ENCODE data around the gene SLC16A3. TPM values are rescaled to one million over a fixed set of nuclear protein-coding genes. Genes with fewer than 3 reads are reported as not detected.

The SLC16A3 gene
- total and polyA plus RNA-seq, 2 donors (not counting 3 experiments of a cell fraction or from before 2014, with no cell fraction given), result 95.9 to 171 TPM

DNA sequence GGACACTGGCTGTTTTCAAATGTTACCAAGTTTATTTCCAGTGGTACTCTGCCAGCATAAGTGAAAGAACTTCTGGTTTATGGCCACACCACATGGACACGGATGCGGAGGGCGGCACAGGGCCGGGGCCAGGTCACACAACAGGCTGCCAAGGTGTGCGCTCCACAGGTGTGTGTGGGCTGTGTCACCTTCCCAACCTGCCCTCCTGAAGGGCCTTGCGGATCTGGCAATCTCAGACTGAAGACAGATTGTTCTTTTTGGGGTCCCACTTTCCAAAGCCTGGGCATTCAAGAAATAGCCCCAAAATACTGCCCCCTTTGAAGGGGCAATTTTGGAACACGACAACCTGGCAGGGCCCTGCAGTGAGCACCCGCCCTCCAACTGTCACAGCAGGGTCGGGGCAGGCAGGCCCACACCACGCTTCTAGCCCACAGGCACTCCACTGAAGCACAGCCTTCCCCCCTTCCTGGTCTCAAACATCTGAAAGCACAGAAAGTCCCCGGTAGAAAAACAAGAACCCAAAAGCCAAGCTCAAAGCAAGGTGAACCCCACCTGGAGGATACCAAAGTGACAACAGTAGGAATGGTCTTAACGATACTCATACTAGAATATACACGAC lies 41.1 kb downstream of the SLC16A3 start:
- Histone ChIP-seq H3K79me2 (ENCODE audit: control insufficient read depth, insufficient read depth, low read length) (peaks cover 82% of the 10 kb centered on the region), H3K9me3 (replicated peaks; ENCODE audit: control insufficient read depth, insufficient read depth, low read length) (no peaks in the 10 kb centered on the region), H3K4me1 (ENCODE audit: control insufficient read depth, extremely low read depth, insufficient read depth, low read length) (peaks cover 26% of the 10 kb centered on the region), H3K4me2 (ENCODE audit: insufficient read depth, low read length) (no peak overlapping the region), H3K27me3 (ENCODE audit: control insufficient read depth in 2 of 2, insufficient read depth in 2 of 2, low read length in 2 of 2) (no peaks in the 10 kb centered on the region), H3K4me3 (replicated peaks in 1 of 3; ENCODE audit: insufficient read depth in 1 of 3, low read depth in 1 of 3, low read length in 3 of 3) (no peak overlapping the region), H3K36me3 (ENCODE audit: control insufficient read depth in 2 of 2, extremely low read depth in 1 of 2, insufficient read depth in 2 of 2, low read length in 2 of 2) (peaks cover 15 to 38% of the 10 kb centered on the region in 2 experiments), H4K20me1 (replicated peaks; ENCODE audit: control insufficient read depth, extremely low read depth, insufficient read depth, low read length) (peaks cover 8% of the 10 kb centered on the region), H3K9me1 (replicated peaks; ENCODE audit: control insufficient read depth, extremely low read depth, insufficient read depth, low read length) (no peaks in the 10 kb centered on the region), H3K27ac (ENCODE audit: insufficient read depth, low read depth, low read length) (no peak overlapping the region), H3K9ac (replicated peaks; ENCODE audit: extremely low read depth, insufficient read depth, low read length) (no peak overlapping the region), H2AFZ (ENCODE audit: low read depth, low read length) (no peak overlapping the region)
- POLR2A ChIA-PET, result no interaction called here
- intact Hi-C loops (cut with micrococcal nuclease) (no loop called here), dilution Hi-C loops (cut with MboI; ENCODE audit: extremely low pct_ligation_motif_present, low sequenced_read_pairs) (no loop called here)
- DNase-seq (ENCODE audit: low read depth, low spot score) (no peak), FAIRE-seq (no peak)
- CTCF ChIA-PET, result interaction anchor here (1.2 kb wide), 1 partner anchor 14 kb away, joined by 3 read pairs; no protein-coding TSS in a partner anchor
- TF ChIP-seq POLR2A (IDR thresholded peaks at IDR 0.05; ENCODE audit: low read depth, low read length), result no peak
- TF ChIP-seq FOS (IDR thresholded peaks at IDR 0.05; ENCODE audit: borderline replicate concordance, insufficient read depth, low read length), result no peak
- TF ChIP-seq, protein P1, sequence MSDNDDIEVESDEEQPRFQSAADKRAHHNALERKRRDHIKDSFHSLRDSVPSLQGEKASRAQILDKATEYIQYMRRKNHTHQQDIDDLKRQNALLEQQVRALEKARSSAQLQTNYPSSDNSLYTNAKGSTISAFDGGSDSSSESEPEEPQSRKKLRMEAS (IDR thresholded peaks at IDR 0.05; ENCODE audit: insufficient read depth, insufficient read length), result no peak
- TF ChIP-seq POLR2AphosphoS5 (IDR thresholded peaks at IDR 0.05; ENCODE audit: insufficient read depth, low read depth, low read length), result no peak
- BruUV-seq (replicated peaks), result no TSS peak

DNA sequence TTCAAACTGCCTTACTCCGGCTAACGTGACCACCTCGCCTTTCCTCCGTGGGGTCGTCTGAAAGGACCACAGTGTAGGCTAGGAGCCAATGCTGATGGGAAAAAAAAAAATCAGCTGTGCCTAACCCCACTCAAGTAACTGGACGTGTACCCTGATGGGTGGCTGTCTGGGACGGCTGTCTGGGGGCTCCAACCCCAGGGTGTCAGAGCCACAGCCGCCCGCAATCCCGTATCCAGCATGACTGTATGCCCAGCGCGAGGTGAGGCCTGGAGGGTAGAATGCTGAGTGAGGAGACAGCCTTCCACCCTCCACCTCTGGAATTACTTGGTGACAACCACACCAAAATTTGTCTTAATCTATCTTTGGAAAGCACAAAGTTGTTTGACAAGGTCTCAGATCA lies 41.8 kb downstream of the SLC16A3 start:
- Histone ChIP-seq H4K20me1 (replicated peaks; ENCODE audit: control insufficient read depth, extremely low read depth, insufficient read depth, low read length) (peaks cover 8% of the 10 kb centered on the region), H3K4me2 (ENCODE audit: insufficient read depth, low read length) (no peak overlapping the region), H3K4me3 (replicated peaks in 1 of 3; ENCODE audit: insufficient read depth in 1 of 3, low read depth in 1 of 3, low read length in 3 of 3) (no peak overlapping the region), H3K27ac (ENCODE audit: insufficient read depth, low read depth, low read length) (no peak overlapping the region), H3K9ac (replicated peaks; ENCODE audit: extremely low read depth, insufficient read depth, low read length) (no peak overlapping the region), H3K4me1 (ENCODE audit: control insufficient read depth, extremely low read depth, insufficient read depth, low read length) (peaks cover 26% of the 10 kb centered on the region), H3K9me3 (replicated peaks; ENCODE audit: control insufficient read depth, insufficient read depth, low read length) (no peaks in the 10 kb centered on the region), H3K27me3 (ENCODE audit: control insufficient read depth in 2 of 2, insufficient read depth in 2 of 2, low read length in 2 of 2) (no peaks in the 10 kb centered on the region), H3K9me1 (replicated peaks; ENCODE audit: control insufficient read depth, extremely low read depth, insufficient read depth, low read length) (no peaks in the 10 kb centered on the region), H2AFZ (ENCODE audit: low read depth, low read length) (no peak overlapping the region), H3K36me3 (ENCODE audit: control insufficient read depth in 2 of 2, extremely low read depth in 1 of 2, insufficient read depth in 2 of 2, low read length in 2 of 2) (peaks cover 11 to 32% of the 10 kb centered on the region in 2 experiments), H3K79me2 (ENCODE audit: control insufficient read depth, insufficient read depth, low read length) (peaks cover 76% of the 10 kb centered on the region)
- intact Hi-C loops (cut with micrococcal nuclease) (no loop called here), dilution Hi-C loops (cut with MboI; ENCODE audit: extremely low pct_ligation_motif_present, low sequenced_read_pairs) (no loop called here)
- CTCF ChIA-PET, result no interaction called here
- DNase-seq (ENCODE audit: low read depth, low spot score), result no peak
- TF ChIP-seq GATA2 (IDR thresholded peaks at IDR 0.05; ENCODE audit: insufficient read depth, insufficient read length, low read depth, low read length) (no peak), JUN (IDR thresholded peaks at IDR 0.05; ENCODE audit: borderline replicate concordance, insufficient read depth, insufficient read length, low read depth) (no peak), EZH2 (IDR thresholded peaks at IDR 0.05; ENCODE audit: borderline replicate concordance, low read depth, low read length, severe bottlenecking) (no peak), POLR2A (IDR thresholded peaks at IDR 0.05; ENCODE audit: low read depth, low read length) (no peak), FOS (IDR thresholded peaks at IDR 0.05; ENCODE audit: borderline replicate concordance, insufficient read depth, low read length) (no peak), POLR2AphosphoS5 (IDR thresholded peaks at IDR 0.05; ENCODE audit: insufficient read depth, low read depth, low read length) (no peak), MYC (IDR thresholded peaks at IDR 0.05; ENCODE audit: low read depth, low read length) (no peak)
- TF ChIP-seq, protein P1 (IDR thresholded peaks at IDR 0.05; ENCODE audit: insufficient read depth, insufficient read length), result no peak
- TF ChIP-seq, protein P2, sequence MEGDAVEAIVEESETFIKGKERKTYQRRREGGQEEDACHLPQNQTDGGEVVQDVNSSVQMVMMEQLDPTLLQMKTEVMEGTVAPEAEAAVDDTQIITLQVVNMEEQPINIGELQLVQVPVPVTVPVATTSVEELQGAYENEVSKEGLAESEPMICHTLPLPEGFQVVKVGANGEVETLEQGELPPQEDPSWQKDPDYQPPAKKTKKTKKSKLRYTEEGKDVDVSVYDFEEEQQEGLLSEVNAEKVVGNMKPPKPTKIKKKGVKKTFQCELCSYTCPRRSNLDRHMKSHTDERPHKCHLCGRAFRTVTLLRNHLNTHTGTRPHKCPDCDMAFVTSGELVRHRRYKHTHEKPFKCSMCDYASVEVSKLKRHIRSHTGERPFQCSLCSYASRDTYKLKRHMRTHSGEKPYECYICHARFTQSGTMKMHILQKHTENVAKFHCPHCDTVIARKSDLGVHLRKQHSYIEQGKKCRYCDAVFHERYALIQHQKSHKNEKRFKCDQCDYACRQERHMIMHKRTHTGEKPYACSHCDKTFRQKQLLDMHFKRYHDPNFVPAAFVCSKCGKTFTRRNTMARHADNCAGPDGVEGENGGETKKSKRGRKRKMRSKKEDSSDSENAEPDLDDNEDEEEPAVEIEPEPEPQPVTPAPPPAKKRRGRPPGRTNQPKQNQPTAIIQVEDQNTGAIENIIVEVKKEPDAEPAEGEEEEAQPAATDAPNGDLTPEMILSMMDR (IDR thresholded peaks at IDR 0.05; ENCODE audit: extremely low read depth in 1 of 2, insufficient read depth in 1 of 2, low read depth in 1 of 2, low read length in 2 of 2), result no peak
- BruUV-seq (replicated peaks), result no TSS peak
- POLR2A ChIA-PET, result no interaction called here
- FAIRE-seq, result no peak
